NCI-H146 treated with DMSO at 0.1 percent for 48 hours (cell line): ENCODE results near the gene TTC8.
"Not testable (repeated sequence)": the region's sequence is repeated elsewhere in the genome, so short reads cannot be mapped to it uniquely, and the experiment has no call there.

ENCODE experiments used
- DNase-seq: peaks from one replicate; lab custom pipeline; 2025; ENCODE audit not compliant: unreplicated experiment; lab: John Stamatoyannopoulos, UW

Gene TTC8

DNA sequence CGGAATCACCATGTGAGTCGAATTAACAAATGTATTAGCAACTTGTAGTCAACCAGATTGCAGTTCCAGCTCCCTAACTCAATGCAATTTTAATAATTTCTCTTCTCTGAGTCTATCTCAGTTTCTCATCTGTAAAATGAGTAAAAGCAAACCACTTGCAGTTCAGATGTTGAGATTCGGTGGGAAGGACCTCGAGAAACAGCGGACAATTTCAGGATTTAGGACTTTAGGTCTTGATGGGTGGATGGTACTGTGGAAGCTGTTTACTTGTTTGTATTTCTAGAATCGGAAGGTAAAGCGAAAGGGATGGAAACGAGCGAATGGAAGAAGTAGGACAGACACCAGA is 510 bp upstream of the TTC8 start:
- DNase-seq: no peak

DNA sequence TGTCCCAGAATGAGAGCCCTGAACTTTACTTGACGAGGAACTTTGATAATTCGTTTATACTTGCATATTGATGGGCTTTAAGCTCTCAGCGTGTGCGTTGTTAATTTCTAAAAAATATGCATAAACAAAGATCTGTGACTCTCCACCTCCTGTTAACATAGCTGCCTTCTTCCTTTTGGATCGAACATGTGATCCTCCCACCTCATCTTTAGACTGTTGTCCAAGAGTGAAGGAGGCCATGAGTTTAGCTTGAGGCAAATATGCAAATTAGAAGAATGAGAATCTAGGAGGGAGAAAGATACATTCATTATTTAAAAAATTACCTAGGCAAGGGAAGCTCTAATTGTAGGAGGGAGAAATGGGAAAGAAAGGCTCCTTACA is 617 bp downstream of the TTC8 start:
- DNase-seq: no peak

DNA sequence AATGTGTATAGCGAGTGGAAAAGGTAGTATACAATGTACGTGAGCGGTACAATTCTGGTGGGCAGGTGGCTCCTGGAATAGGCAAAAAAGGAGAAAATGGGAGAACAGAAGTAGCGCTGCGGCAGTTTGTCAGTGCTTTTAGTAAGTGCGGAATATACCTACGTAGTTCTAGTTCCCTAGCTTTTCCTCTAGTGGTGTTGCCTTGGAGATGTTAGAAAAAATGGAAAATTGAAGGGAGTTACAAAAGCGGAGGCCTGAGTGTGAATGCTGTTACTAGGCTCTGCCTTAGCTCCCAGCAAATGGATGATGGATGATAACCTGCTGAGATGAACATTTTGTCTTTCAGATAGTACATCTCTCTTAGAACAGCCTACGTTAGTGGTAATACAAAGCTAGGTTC is 1.1 kb downstream of the TTC8 start:
- peak; percentile 30 for DNase-seq

DNA sequence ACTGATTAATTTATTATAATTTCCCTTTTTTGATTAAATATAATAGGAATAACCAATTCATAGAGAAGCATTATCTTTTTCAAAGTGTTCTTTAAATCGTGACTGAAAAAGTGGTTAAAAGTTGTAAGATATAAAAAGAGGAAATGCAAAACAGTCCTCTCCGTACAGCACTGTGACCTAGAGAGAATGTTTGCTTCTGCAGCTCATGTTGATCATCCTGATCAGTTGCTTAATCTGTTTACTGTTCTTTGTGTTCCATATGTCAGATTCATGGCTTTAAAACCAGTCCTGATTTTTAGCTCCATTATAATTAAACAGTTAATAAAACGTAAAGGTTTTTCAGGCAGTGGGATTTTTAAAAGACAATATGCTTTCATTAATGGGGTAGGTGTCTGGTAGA is 4.7 kb downstream of the TTC8 start:
- no peak for DNase-seq

DNA sequence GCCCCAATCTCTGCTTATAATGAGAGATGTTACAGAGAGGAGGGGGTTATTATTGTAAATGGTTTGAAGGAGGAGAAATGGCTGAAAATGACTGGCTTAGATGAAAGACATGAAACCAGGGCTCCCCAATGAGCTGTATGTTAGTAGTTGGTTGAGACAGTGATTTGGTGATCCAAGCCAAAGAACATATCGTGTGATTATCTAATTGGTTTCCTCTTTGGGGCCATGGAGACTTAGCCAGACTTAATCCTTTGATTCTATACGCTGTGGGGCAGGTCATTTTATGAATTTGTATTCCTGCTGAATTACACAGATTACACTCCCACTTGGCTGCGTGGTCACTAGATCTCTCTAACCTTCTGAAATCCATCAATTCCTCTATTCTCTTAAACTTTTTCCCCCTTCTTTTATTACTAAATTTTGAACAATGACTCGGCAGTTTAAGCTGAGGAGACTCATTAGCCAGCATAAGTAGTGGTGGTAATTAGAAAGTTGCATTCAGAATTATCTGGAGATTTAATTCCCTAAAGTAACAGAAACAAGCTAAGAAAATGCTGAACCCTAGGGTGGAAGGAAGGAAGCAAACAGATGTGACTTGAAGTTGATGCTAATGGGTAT is 5.3 kb downstream of the TTC8 start:
- no peak for DNase-seq

DNA sequence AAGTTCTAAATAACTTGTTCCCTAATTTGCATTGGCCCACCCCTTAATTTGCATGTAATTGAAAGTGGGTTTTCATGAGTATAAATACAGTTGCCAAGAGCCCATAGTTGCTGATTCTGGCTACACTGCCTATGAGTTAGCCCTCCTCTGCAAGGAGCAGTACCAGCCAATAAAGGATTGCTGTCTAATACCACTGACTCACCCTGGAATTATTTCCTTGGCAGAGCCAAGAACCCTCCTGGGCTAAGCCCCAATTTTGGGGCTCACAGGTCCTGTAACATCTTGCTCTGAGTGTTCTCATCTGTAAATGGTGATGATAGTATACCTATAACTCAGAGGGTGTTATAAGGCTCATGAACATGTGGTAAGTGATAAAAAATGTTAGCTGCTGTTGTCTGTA is 6.8 kb downstream of the TTC8 start:
- no peak for DNase-seq

DNA sequence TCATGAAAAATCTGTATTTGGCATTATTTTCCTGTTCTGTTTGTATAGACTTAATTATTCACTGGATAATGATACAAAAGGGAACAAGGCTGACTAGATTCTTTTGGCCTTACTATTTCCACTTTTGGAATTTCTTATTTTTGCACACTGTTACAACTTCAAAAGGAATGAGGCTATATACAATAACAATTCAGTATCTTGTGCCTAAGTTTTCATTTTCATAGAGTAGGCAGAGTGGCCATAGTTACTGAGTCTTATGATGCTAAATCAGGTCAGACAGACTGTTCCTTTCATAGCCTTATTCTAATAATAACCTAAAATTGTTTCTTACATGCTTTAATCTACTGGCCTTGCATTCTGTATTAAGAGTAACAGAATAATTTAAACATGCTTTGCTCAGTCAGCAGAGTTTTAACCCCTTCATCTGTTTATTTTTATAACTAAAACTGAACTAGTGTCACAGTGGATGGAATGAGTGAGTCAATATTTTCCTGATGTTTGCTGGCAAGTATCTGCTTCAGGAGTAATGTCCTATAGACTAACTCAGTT is 10.5 kb downstream of the TTC8 start:
- no peak for DNase-seq

DNA sequence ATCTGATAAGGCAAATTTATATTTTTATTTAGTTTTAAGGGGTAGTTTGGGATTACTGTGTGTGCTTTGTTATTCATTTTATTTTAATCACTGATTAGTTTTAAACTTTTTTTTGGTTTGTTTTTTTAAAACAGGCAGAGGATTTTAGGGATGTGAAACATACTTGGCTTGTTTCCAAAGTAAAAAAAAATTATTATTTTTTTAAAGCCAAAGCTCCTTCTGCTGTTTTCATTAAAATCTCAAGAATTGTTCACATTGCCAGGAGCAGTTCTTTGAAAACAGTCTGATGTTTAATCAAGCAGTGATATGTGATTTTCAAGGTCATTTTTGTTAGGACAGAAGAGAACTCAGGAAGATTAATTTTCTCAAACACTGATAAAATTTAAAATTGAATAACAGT is 11.2 kb downstream of the TTC8 start:
- DNase-seq: no peak

DNA sequence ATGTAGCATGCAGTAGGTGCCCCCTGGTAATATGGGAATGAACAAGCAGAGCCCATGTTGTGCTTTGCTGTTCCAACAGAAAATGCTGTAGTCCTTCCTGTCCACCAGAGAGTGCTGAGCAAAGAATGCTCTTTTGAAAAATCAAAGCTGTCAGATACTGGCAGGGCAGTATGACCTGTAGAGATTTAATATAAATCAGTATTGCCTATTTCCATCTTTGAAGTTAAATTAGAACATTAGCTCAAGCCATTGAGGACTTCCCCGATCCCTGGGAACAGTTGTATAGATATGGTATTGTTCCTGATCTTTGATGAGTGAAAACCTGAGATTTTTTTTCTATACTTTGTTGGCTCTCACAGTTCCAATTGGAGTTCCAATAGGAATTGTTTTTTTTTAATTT is 13.0 kb downstream of the TTC8 start:
- no peak for DNase-seq

DNA sequence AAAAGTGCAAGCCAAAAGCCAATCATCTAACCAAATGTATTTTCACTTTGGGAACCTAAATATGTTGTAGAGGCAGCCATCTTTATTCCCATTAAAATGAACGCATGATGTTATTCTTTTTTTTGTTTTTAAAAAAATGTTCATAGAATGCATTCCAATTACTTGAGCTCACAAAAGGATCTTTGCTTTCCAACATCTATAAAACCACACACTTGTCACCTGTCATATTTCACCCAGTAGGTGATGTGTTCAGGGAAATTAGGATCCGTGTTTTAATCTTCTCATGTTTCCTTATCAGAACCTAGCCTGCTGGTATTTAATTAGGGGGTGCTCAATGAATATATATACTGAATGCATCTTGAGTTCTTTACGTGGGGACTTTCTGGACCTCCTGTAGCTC is 13.6 kb downstream of the TTC8 start:
- peak; percentile 71 for DNase-seq

DNA sequence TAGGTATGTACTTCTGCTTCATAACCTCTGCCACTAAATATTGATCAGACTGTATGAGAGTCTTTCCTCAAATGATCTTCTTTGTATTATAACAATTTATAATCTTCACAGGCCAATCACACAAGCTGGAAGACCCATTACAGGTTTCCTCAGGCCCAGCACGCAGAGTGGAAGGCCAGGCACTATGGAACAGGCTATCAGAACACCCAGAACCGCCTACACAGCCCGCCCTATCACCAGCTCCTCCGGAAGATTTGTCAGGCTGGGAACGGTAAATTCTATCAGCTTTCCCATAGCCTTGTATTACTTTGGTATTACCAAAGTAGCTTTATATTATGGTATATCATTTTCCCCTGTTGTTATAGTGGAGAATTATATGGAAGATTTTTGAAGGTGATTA is 16.5 kb downstream of the TTC8 start:
- no peak for DNase-seq

DNA sequence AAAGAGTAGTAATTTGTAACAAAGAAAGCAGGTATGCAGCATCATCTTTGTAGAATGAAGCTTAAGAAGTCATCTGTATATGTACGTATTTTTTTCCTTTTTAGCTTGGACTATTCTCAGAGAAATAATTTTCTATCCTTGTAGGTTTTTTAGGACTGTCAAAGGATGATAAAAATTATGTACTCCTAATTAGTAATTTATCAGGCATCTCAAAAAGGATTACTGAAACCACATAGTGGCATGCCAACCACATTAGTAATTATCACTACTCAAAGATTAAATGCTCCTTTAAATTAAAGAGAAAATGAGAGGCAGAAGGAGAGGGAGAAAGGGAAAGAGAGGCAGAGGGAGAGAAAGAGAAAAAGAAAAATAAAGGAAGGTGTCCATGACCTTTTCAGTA is 17.3 kb downstream of the TTC8 start:
- no peak for DNase-seq

DNA sequence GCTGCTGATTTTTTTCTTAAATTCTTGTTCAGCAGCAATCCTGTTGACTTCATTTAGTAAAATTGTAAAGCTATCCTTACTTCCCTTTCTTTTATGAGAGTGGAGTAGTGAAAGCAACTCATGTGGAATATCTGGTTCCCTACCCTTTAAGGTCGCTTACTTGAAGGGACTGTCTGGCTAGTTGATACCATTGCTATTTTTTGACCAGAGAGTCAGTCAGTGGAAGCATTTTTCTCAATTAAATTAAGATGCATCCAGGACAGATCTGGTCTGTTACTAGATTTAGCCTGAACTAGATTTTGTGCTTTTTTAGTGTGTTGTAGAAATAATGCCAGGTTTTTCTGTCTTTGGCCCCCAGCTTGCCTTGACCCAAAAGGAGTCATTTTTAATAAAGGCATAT is 18.0 kb downstream of the TTC8 start:
- no peak for DNase-seq

DNA sequence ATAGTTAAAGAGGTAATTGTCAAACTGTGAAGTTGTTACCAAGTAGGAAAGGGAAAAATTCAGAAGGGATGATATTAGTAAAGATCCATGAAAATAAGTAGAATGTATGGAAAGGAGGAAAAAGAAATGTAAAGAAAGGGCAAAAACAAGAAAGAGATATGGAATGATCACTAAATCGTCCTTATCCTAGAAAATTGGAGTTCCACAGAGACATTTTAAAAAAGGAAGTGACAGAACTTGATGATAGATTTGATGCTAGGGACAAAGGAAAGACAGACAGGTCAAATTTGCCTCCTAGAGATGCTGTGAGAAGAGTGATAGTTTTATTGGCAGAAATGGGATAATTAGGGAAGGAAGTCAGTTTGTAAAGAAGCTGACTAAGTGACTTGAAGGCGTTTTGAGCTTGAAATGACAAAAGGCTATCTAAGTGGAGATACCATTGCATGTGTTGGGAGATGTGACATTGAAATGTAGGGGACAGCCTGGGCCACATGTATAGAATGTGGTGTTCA is 20.6 kb downstream of the TTC8 start:
- no peak for DNase-seq

DNA sequence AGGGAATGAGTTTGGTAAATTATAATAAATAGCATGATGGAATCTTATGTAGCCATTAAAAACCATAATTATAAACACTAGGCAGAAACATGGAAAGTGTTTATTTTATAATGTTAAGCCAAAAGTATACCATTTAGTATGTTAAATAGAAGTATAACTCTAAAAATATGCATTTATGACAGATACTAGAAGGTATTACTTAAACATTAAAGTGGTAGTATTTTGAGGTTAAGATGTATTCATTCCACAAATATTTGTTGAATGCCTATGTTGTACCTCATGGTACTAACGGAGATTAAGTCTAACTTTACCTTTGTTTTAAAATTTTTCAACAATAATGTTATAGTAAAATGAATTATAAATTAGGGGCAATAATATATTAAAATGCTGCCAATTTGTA is 24.1 kb downstream of the TTC8 start:
- DNase-seq: no peak

DNA sequence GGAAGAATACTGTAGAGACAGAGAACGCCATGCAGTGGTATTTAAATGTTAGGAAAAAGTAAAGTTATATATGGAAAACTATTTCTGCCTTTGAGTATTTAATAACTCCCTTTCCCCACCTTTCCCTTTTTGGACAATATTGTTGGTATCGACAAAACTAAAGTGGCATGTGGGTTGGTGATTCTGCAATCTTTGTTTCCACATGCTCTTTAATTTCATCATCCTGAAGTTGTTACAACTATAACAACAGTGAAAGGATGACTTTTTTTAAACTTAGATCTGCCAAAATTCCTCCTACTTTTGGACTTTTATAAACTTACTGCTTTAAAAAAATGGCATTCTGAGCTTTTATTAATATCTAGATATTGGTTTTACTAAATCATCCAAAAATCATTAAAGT is 25.3 kb downstream of the TTC8 start:
- no peak for DNase-seq

DNA sequence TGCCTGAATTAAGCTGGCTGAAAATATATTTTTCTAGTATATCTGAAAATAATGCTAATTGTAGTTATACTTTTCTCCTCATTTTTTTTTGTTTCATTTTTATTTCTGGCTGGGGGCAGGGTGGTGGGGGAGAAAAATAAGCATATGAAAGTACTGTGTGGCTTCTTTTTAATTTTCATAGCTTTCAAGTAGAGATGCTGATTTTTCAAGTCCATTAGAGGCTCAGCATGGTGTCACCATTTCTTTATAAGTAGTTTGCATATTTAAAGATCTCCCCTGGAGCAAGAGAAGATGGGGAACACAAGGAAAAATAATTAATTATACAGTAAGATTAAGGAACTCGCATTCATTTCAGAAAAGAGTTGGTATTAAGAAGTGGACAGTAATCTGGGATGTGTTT is 27.1 kb downstream of the TTC8 start:
- DNase-seq: no peak

DNA sequence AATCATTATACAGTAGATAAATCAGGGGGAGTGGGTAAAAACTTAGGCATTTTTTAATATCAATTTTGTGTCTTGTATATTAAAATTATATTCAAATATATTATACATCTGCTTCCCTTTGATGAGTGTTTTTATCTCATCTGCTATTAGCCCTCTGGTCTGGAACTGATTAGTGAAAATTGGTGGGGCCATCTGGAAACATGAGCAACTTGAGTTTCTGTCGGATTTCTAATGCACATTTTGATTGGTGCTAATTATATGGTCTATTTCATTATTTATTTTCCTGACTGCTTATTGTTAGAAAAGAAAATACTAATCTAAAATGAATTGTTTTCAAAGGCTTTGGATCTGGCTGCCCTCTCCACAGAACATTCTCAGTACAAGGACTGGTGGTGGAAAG is 28.2 kb downstream of the TTC8 start:
- DNase-seq: no peak

DNA sequence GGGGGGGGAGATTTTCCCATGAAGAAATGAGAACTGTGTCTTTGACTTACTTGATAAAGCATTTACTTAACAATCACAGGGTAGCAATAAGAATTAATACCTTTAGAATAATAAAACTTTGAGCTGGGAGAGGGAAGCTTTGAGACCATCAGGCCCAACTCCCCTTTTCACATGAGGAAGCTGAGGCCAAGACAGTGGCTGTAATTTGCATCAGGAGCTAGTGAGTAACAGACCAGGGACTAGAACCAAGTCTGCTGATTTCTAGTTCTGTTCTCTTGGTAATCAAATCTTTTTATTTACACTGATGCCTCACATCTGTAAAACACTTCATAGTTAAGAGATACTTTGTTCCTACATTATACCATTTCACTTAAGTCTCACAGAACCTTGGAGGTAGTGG is 28.7 kb downstream of the TTC8 start:
- DNase-seq: no peak

DNA sequence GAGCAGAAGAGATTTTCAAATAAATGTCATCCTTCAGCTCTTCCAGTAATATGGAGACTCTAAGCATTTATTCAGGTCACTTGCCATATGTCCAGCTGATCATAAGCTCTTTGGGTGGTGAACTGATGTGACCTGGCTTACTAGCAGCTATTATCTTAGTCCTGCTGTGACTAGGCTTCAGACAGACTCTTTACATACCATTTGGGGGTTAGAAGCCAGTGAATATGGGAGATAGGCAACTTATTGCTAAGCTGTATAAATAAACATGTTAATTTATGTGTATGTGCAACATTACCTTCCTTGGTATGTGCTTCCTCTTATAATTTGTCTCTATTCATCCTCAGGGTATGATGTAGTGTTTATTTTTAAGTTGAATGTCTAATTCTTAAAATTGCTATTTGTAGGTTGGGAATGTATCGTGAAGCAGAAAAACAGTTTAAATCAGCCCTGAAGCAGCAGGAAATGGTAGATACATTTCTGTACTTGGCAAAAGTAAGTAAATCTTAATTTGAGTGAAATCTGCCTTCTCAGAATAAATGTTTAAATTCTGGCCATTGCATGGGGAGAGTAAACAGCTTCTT is 32.4 kb downstream of the TTC8 start:
- no peak for DNase-seq

DNA sequence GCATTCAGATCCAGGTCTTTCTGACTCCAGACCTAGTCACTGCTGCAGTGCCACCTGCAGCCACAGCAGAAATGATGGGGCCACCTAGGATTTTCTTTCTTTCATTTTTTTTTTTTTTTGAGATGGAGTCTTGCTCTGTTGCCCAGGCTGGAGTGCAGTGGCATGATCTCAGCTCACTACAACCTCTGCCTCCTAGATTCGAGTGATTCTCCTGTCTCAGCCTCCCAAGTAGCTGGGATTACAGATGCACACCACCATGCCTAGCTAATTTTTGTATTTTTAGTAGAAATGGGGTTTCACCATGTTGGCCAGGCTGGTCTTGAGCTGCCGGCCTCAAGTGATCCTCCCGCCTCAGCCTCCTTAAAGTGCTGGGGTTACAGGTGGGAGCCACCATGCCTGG is 33.4 kb downstream of the TTC8 start:
- DNase-seq: not testable (repeated sequence)

DNA sequence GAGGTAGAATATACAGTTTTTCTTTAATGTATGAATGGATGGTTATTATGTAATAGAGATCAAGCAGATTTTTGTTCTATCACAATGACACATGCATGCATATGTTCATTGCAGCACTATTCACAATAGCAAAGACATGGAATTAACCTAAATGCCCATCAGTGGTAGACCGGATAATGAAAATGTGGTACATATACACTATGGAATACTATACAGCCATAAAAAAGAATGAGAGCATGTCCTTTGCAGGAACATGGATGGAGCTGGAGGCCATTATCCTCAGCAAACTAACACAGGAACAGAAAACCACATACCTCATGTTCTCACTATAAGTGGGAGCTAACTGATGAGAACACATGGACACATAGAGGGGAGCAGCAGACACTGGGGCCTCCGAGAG is 34.7 kb downstream of the TTC8 start:
- DNase-seq: not testable (repeated sequence)

DNA sequence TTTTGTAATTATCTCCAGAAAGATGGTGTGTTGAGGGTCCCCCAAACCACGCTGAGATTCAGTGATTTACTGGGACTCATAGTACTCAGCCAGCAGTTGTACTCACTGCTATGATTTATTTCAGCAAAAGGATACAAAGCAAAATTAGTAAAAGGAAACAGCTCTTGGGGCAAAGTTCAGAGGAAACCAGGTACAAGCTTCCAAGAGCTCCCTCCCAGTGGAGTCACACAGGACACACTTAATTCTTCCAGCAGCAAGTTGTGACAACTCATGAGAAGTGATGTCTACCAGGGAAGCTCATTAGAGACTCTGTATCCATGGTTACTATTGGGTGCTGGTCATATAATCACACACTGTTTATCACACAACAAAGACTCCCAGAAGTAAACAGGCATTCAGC is 38.7 kb downstream of the TTC8 start:
- DNase-seq: no peak
